ENCODE measurements around the gene TDRD10.

TDRD10 gene

GRCh38 chr1:154578058-154578418, 76.0 kb downstream of the TDRD10 start:
- DNase-seq (ENCODE audit: low read depth), result no peak

GRCh38 chr1:154579374-154579773, 77.4 kb downstream of the TDRD10 start:
- no peak for DNase-seq (ENCODE audit: low read depth)

GRCh38 chr1:154581766-154582165, 79.7 kb downstream of the TDRD10 start:
- no peak for DNase-seq (ENCODE audit: low read depth)

GRCh38 chr1:154582885-154583284, 80.9 kb downstream of the TDRD10 start:
- DNase-seq (ENCODE audit: low read depth), result no peak

GRCh38 chr1:154583773-154584172, 81.8 kb downstream of the TDRD10 start:
- DNase-seq (ENCODE audit: low read depth), result no peak

DNA sequence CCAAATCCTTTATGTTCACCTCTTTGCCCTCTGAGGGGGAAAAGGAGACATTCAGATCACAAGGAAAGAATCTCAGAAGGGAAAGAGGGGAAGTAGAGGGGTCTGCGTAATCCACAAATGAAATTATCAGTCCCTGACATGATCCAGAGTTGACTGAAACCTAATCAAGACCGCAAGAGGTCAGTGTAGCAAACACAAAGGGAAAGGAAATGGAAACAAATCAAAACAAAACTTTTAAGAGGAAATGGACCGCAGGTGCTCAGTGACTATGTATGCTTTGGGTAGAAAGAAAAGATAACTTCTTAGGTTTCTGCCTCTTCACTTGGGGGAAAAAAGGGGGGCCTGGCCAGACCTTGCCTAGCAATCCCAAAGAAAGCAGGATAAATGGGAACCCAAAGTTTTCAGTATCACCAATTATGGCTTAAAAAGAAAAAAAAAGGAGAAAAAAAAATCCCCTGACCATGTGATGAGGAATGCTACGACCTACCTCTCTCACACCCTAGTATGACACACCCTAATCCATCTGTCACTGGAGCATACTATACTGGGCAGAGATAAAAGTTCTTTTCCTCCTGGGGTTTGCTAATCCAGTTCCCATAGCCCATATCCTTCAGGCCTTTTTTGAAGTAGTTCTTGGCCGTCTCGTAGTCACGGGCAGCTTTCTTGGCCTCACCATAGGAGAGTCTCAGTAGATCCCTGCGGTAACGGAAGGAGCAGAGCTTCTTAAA, 82.4 kb downstream of the TDRD10 start:
- DNase-seq (ENCODE audit: low read depth), result no peak

DNA sequence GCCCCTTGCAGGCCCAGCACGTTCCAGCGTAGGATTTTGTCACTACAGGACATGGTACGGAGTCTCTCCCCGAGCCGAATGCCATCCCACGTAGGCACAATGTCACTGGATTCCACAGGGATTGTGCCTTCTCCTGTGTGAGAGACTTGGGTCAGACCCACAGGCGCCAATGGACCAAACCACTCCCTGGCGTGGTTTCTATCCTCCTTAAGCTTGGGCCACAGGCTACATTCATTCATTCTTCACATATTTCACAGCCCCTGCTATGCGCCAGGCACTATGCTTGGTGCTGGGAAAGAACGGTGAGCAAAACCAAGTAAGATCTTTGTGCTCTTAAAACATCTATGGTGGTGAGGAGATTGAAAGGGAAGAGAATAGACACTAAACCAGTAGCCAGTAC, 84.2 kb downstream of the TDRD10 start:
- no peak for DNase-seq (ENCODE audit: low read depth)

GRCh38 chr1:154586641-154587040, 84.6 kb downstream of the TDRD10 start:
- DNase-seq (ENCODE audit: low read depth), result no peak

DNA sequence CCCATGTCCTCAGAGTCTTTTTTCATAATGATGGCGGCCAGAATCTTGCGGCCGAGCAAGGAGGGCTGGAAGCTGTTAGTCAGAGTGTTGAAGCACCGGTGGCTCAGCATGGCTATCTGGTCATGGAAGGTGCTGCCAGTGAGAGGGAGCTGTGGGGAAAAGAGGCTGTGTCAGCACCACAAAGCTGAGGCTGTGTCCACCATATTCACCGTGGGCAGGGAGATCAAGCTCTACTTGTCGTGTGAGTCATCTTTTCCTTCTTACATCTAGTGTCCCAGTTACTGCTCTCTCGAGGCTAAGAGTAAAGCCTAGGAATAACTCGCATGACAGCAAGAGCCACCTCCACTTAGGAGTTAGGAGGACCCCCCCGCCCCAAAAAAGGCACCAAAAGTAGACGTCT, 87.8 kb downstream of the TDRD10 start:
- no peak for DNase-seq (ENCODE audit: low read depth)

DNA sequence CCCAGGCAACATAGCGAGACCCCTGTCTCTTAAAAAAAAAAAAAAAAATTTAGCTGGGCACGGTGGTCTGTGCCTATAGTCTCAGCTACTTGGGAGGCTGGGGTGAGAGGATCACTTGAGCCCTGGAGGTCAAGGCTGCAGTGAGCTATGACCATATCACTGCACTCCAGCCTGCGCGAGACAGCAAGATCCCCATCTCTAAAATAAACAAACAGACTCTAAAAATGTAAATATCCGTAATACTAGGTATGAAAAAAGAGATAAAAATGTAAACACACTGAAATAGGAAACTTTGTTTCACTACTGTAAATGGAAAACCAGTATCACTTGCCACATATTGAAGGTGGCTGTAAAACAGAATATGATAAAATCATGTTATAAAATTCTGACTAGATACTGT, 88.7 kb downstream of the TDRD10 start:
- no peak for DNase-seq (ENCODE audit: low read depth)

GRCh38 chr1:154591206-154591605, 89.2 kb downstream of the TDRD10 start:
- DNase-seq (ENCODE audit: low read depth), result no peak

DNA sequence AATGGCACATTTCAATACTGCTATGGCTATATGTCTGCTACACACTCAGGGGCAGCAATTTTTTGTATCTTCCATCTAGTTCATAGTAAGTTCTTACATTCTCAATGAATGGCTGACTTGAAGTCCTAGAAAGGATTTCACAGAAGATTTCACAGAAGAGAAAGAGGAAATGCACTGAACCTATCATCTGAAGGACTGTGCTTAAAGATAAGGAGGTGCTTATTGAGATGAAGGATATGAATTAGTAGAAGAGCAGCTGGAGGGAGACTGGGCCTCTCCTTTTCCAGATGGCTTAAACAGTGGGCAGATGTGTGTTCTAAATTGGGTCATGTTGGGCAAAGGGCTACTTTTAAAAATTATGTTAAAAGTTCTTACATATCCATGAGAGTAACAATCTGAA, 91.4 kb downstream of the TDRD10 start:
- DNase-seq (ENCODE audit: low read depth), result no peak

GRCh38 chr1:154594811-154595210, 92.8 kb downstream of the TDRD10 start:
- DNase-seq (ENCODE audit: low read depth), result no peak

DNA sequence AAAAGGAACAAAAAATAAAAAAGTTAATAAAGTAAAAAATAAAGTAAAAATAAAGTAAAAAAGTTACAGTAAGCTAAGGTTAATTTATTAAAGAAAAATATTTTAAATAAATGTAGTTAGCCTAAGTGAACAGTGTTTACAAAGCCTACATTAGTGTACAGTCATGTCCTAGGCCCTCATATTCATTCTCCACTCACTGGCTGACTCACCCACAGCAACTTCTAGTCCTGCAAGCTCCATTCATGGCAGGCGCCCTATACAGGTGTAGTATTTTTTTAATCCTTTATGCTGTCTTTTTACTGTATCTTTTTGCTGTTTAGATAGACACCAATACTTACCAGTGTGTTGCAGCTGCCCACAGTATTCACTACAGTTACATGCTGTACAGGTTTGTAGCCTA, 93.6 kb downstream of the TDRD10 start:
- no peak for DNase-seq (ENCODE audit: low read depth)
